Endothelial cell of umbilical vein (primary cell): ENCODE measurements around the gene AGAP2. TPM values are rescaled to one million over a fixed set of nuclear protein-coding genes. Genes with fewer than 3 reads are reported as not detected.

Experiments
- BruUV-seq: library from RNA; stranded (reverse); fragments of 400-500 nt; replicated peaks from 2 replicates; lab custom pipeline; 2021; lab: Mats Ljungman, UMichigan
- CTCF ChIA-PET: fragments of 300-600, 350-600 bp; sonication (Branson Sonifier 250); formaldehyde crosslinking; loops from one replicate; lab custom pipeline; 2021; ENCODE audit warnings: antibody characterized with exemption, inconsistent platforms; lab: Charles Lee
- POLR2A ChIA-PET: fragments of 300-600, 350-600 bp; sonication (Branson Sonifier 250); formaldehyde crosslinking; loops from one replicate; lab custom pipeline; 2021; ENCODE audit warnings: antibody characterized with exemption, inconsistent platforms; lab: Charles Lee
- DNase-seq: peaks from one replicate; pipeline ENCODE4 v3.0.0-alpha.2; 2011; ENCODE audit warnings: low read depth, low spot score
- FAIRE-seq: peaks from 2 replicates; lab custom pipeline; 2011; peaks lifted over from hg19 to GRCh38; lab: Jason Lieb, UNC
- H2AFZ ChIP-seq: 2 replicates; pipeline ENCODE4 v1.6.0; 2012; ENCODE audit warnings: low read depth, low read length, control low read depth, inconsistent platforms
- H3K27ac ChIP-seq: 2 replicates; pipeline ENCODE4 v1.5.1; 2011; ENCODE audit warnings: low read depth, mild to moderate bottlenecking, control low read depth, low read length, moderate library complexity; ENCODE audit not compliant: insufficient read depth
- H3K27me3 ChIP-seq, 2 experiments: 2 replicates each; pipeline versions ENCODE4 v1.6.0 to v1.6.1; 2011; ENCODE audit warnings: low read length in 2 of 2, mixed read lengths in 1 of 2; ENCODE audit not compliant: control insufficient read depth in 2 of 2, insufficient read depth in 2 of 2
- H3K36me3 ChIP-seq, 2 experiments: 2 replicates in 1 of 2; 3 replicates in 1 of 2; pipeline ENCODE4 v1.5.1; 2011; ENCODE audit warnings: low read length in 2 of 2, mild to moderate bottlenecking in 1 of 2, moderate library complexity in 1 of 2; ENCODE audit not compliant: control insufficient read depth in 2 of 2, insufficient read depth in 2 of 2; ENCODE audit errors: extremely low read depth in 1 of 2
- H3K4me1 ChIP-seq: 3 replicates; pipeline ENCODE4 v1.5.1; 2011; ENCODE audit warnings: mild to moderate bottlenecking, low read length; ENCODE audit not compliant: control insufficient read depth, insufficient read depth; ENCODE audit errors: extremely low read depth
- H3K4me2 ChIP-seq: 2 replicates; pipeline ENCODE4 v1.6.1; 2011; ENCODE audit warnings: low read length, control low read depth, mixed read lengths; ENCODE audit not compliant: insufficient read depth
- H3K4me3 ChIP-seq, 3 experiments: fragments of 200-600 bp in 1 of 3; sonication (generic), shearing (Covaris generic) in 1 of 3; replicated peaks in 1 of 3; 2 replicates each; pipeline ENCODE4 v1.5.1; 2011 to 2016; ENCODE audit warnings: control low read depth in 3 of 3, low read length in 3 of 3, mild to moderate bottlenecking in 2 of 3, inconsistent platforms in 1 of 3, low read depth in 1 of 3, moderate library complexity in 1 of 3; ENCODE audit not compliant: insufficient read depth in 1 of 3
- H3K79me2 ChIP-seq: 2 replicates; pipeline ENCODE4 v1.6.0; 2012; ENCODE audit warnings: low read length, inconsistent platforms; ENCODE audit not compliant: control insufficient read depth, insufficient read depth
- H3K9ac ChIP-seq: replicated peaks from 2 replicates; pipeline ENCODE3; 2011; ENCODE audit warnings: low read length, control low read depth; ENCODE audit not compliant: insufficient read depth; ENCODE audit errors: extremely low read depth
- H3K9me1 ChIP-seq: replicated peaks from 3 replicates; pipeline ENCODE4 v1.6.0; 2011; ENCODE audit warnings: mild to moderate bottlenecking, low read length; ENCODE audit not compliant: control insufficient read depth, insufficient read depth; ENCODE audit errors: extremely low read depth
- H3K9me3 ChIP-seq: replicated peaks from 2 replicates; pipeline ENCODE4 v1.5.1; 2012; ENCODE audit warnings: low read length, inconsistent platforms; ENCODE audit not compliant: control insufficient read depth, insufficient read depth
- H4K20me1 ChIP-seq: replicated peaks from 2 replicates; pipeline ENCODE3; 2011; ENCODE audit warnings: mild to moderate bottlenecking, low read length; ENCODE audit not compliant: control insufficient read depth, insufficient read depth; ENCODE audit errors: extremely low read depth
- CTCF ChIP-seq, 2 donors: IDR thresholded peaks; 1 replicate in 1 of 2; 2 replicates in 1 of 2; pipeline ENCODE4 v1.5.1; 2011; ENCODE audit warnings: low read length in 2 of 2, mild to moderate bottlenecking in 2 of 2, moderate library complexity in 2 of 2, control low read depth in 1 of 2, inconsistent platforms in 1 of 2, low read depth in 1 of 2; ENCODE audit not compliant: insufficient read depth in 1 of 2; ENCODE audit errors: extremely low read depth in 1 of 2
- EZH2 ChIP-seq: IDR thresholded peaks from 2 replicates; pipeline ENCODE4 v1.6.1; 2012; ENCODE audit warnings: borderline replicate concordance, low read depth, mild to moderate bottlenecking, moderate library complexity, low read length, inconsistent platforms; ENCODE audit not compliant: severe bottlenecking
- FOS ChIP-seq: IDR thresholded peaks from 2 replicates; pipeline ENCODE4 v1.6.1; 2011; ENCODE audit warnings: mild to moderate bottlenecking, low read length, moderate library complexity, borderline replicate concordance; ENCODE audit not compliant: insufficient read depth
- GATA2 ChIP-seq: IDR thresholded peaks from 2 replicates; pipeline ENCODE4 v1.7.0; 2011; ENCODE audit warnings: low read depth, mild to moderate bottlenecking, moderate library complexity, mixed read lengths, low read length; ENCODE audit not compliant: insufficient read length, insufficient read depth
- JUN ChIP-seq: IDR thresholded peaks from 2 replicates; pipeline ENCODE4 v1.6.1; 2011; ENCODE audit warnings: borderline replicate concordance, low read depth; ENCODE audit not compliant: insufficient read length, insufficient read depth
- MYC ChIP-seq: IDR thresholded peaks from one replicate; pipeline ENCODE4 v1.6.1; 2011; ENCODE audit warnings: mild to moderate bottlenecking, low read depth, low read length
- POLR2A ChIP-seq: IDR thresholded peaks from 2 replicates; pipeline ENCODE4 v1.6.1; 2012; ENCODE audit warnings: low read depth, mild to moderate bottlenecking, control low read depth, low read length
- POLR2AphosphoS5 ChIP-seq: IDR thresholded peaks from 2 replicates; pipeline ENCODE4 v1.6.1; 2012; ENCODE audit warnings: low read depth, mild to moderate bottlenecking, control low read depth, low read length, moderate library complexity; ENCODE audit not compliant: insufficient read depth
- dilution Hi-C: fragments of 300-500 bp; cut with MboI; formaldehyde crosslinking; loops from one replicate; pipeline ENCODE4 v1.15.0; 2019; ENCODE audit warnings: low sequenced_read_pairs; ENCODE audit not compliant: extremely low pct_ligation_motif_present
- intact Hi-C: fragments of 100-400 bp; cut with micrococcal nuclease; formaldehyde crosslinking; loops from one replicate; pipeline ENCODE4 v1.10.0; 2022
- polyA plus RNA-seq, 4 experiments: library from polyadenylated mRNA; depleted of rRNA in 3 of 4; stranded (reverse) in 3 of 4; unstranded in 1 of 4; fragments of >200 nt; gene quantifications; 2 replicates each; pipeline versions ENCODE4 v1.2.1 to v1.2.3, GENCODE V29; 2011 to 2012; ENCODE audit warnings: missing spikeins in 1 of 4
- total RNA-seq: library from RNA; stranded (reverse); gene quantifications from 2 replicates; pipeline ENCODE4 v1.2.3, GENCODE V29; 2021
- TF ChIP-seq, protein P1 (sequence below): IDR thresholded peaks from 2 replicates; pipeline ENCODE4 v1.6.1; 2011; ENCODE audit not compliant: insufficient read depth, insufficient read length

The AGAP2 gene
- total and polyA plus RNA-seq, 2 donors (not counting 3 experiments of a cell fraction or from before 2014, with no cell fraction given): 0.04 to 0.24 TPM

- peaks cover 13% of the 10 kb centered on the region for H3K4me1 ChIP-seq
- peak; percentile 98 for DNase-seq
- H4K20me1 ChIP-seq: no peaks in the 10 kb centered on the region
- dilution Hi-C loops (no loop called here), intact Hi-C loops (loop anchor here (1.0 kb wide), 4 partner anchors 10 to 74 kb away; partner anchors contain the start of genes CDK4, CTDSP2 and TSFM)
- FAIRE-seq: peak; percentile 96
- BruUV-seq: no TSS peak
- ChIA-PET POLR2A (interaction anchor here (0.6 to 1.3 kb wide), 4 partner anchors 9 to 1295 kb away, joined by 3 to 11 read pairs (median 4); partner anchors contain the start of genes TSFM and TSPAN31), CTCF (interaction anchor here (0.7 to 1.4 kb wide), 7 partner anchors 10 to 122 kb away, joined by 3 to 17 read pairs (median 3); partner anchors contain the start of genes MARCHF9 and TSFM)
- H3K27ac ChIP-seq: peak within 1 kb of the TSS; percentile 79
- H3K36me3 ChIP-seq: peaks cover 0 to 2% of the 10 kb centered on the region in 2 experiments
- peak within 1 kb of the TSS; percentile 90 for H3K4me2 ChIP-seq
- peak within 1 kb of the TSS; percentile 89 for H2AFZ ChIP-seq
- H3K9me1 ChIP-seq: no peaks in the 10 kb centered on the region
- H3K9me3 ChIP-seq: no peaks in the 10 kb centered on the region
- peak within 1 kb of the TSS; percentile 69 to 79 (median 76) for H3K4me3 ChIP-seq
- TF ChIP-seq CTCF (IDR thresholded peaks at IDR 0.05; ENCODE audit: extremely low read depth in 1 of 2, insufficient read depth in 1 of 2, low read depth in 1 of 2, low read length in 2 of 2): no peak
- no peak for TF ChIP-seq GATA2
- TF ChIP-seq FOS: no peak
- no peak for TF ChIP-seq JUN
- TF ChIP-seq POLR2A: peak; percentile 75
- peak; percentile 99 for TF ChIP-seq MYC
- TF ChIP-seq, protein P1, sequence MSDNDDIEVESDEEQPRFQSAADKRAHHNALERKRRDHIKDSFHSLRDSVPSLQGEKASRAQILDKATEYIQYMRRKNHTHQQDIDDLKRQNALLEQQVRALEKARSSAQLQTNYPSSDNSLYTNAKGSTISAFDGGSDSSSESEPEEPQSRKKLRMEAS: peak; percentile 99
- TF ChIP-seq POLR2AphosphoS5: peak; percentile 87
- TF ChIP-seq EZH2: no peak
- H3K9ac ChIP-seq: peak within 1 kb of the TSS; percentile 78
- H3K79me2 ChIP-seq: peaks cover 2% of the 10 kb centered on the region
- peaks cover under 1 to 4% of the 10 kb centered on the region in 2 experiments for H3K27me3 ChIP-seq
Observed at GRCh38 chr12:57771873-57772428, 33.4 kb upstream of the AGAP2 start, which contains the start of gene METTL1. METTL1 (minus strand) TSS chr12:57772105; CDS start chr12:57772083, 22 bp downstream.
